Esophagus (tissue), 2 donors: ENCODE data around the gene CALD1. TPM values are rescaled to one million over a fixed set of nuclear protein-coding genes. Genes with fewer than 3 reads are reported as not detected.

Experiments
- H3K27ac ChIP-seq, 2 donors: one replicate each; pipeline ENCODE4 v1.5.1; 2013; ENCODE audit warnings: low read depth in 2 of 2, mild to moderate bottlenecking in 2 of 2, inconsistent platforms in 1 of 2, low read length in 1 of 2, moderate library complexity in 1 of 2
- H3K27me3 ChIP-seq, 2 donors: one replicate each; pipeline ENCODE4 v1.6.1; 2013; ENCODE audit warnings: low read length in 2 of 2, control low read depth in 1 of 2, mild to moderate bottlenecking in 1 of 2; ENCODE audit not compliant: insufficient read depth in 2 of 2, control insufficient read depth in 1 of 2
- H3K36me3 ChIP-seq, 2 donors: one replicate each; pipeline ENCODE4 v1.6.1; 2013; ENCODE audit warnings: low read length in 1 of 2; ENCODE audit not compliant: control insufficient read depth in 2 of 2, insufficient read depth in 2 of 2
- H3K4me1 ChIP-seq, 2 donors: one replicate each; pipeline ENCODE4 v1.6.1; 2013; ENCODE audit warnings: low read length in 1 of 2; ENCODE audit not compliant: control insufficient read depth in 2 of 2, insufficient read depth in 2 of 2
- H3K4me3 ChIP-seq, 2 donors: one replicate each; pipeline ENCODE4 v1.5.1; 2013; ENCODE audit warnings: low read length in 2 of 2, mild to moderate bottlenecking in 2 of 2, low read depth in 1 of 2, moderate library complexity in 1 of 2
- H3K9me3 ChIP-seq, 2 donors: one replicate each; pipeline ENCODE4 v1.6.1; 2013; ENCODE audit warnings: mild to moderate bottlenecking in 2 of 2, low read depth in 1 of 2, low read length in 1 of 2, moderate library complexity in 1 of 2; ENCODE audit not compliant: control insufficient read depth in 2 of 2, insufficient read depth in 1 of 2
- WGBS, 2 donors: extraction: QIAGEN DNeasy Blood & Tissue Kit; methylation state at CpG; one replicate each; pipeline ENCODE4 v1.1.7; 2013; 5-methylcytosine and 5-hydroxymethylcytosine counted together
- polyA plus RNA-seq, 2 donors: library from polyadenylated mRNA; stranded (reverse); fragments of 200-250 nt; gene quantifications; one replicate each; pipeline ENCODE4 v1.2.3, GENCODE V29; 2013
- donor health status: healthy with polysubstance abuse.
- donor health status: Bipolar disorder and iron deficiency.

Gene CALD1
- polyA plus RNA-seq, 2 donors: 93.4 to 128 TPM

- no peaks in the 10 kb centered on the region for H3K9me3 ChIP-seq
- 96 to 97% methylated on average over 3 of the region's 3 CpGs for WGBS, 2 donors
These were observed 219.7 kb downstream of the CALD1 start for GRCh38 chr7:134999136-134999535.

GRCh38 chr7:135001390-135002165 is 222.1 kb downstream of the CALD1 start:
- Histone ChIP-seq H3K27ac (no peak overlapping the region), H3K4me3 (no peak overlapping the region), H3K27me3 (no peaks in the 10 kb centered on the region), H3K36me3 (no peaks in the 10 kb centered on the region), H3K9me3 (no peaks in the 10 kb centered on the region), H3K4me1 (no peaks in the 10 kb centered on the region)
- 72 to 81% methylated on average over 1 of the region's 1 CpG for WGBS, 2 donors

More at GRCh38 chr7:134999136-134999535, 219.7 kb downstream of the CALD1 start:
- H3K4me1 ChIP-seq: no peaks in the 10 kb centered on the region
- H3K4me3 ChIP-seq: no peak overlapping the region
- no peaks in the 10 kb centered on the region for H3K36me3 ChIP-seq
- H3K27me3 ChIP-seq: no peaks in the 10 kb centered on the region
- H3K27ac ChIP-seq: no peak overlapping the region

- H3K9me3 ChIP-seq: no peaks in the 10 kb centered on the region
- H3K4me1 ChIP-seq: no peaks in the 10 kb centered on the region
- no peak overlapping the region for H3K4me3 ChIP-seq
- H3K27ac ChIP-seq: no peak overlapping the region
- H3K27me3 ChIP-seq: peaks cover 0 to 2% of the 10 kb centered on the region in 2 donors
- no peaks in the 10 kb centered on the region for H3K36me3 ChIP-seq
These were observed 232.8 kb downstream of the CALD1 start for GRCh38 chr7:135012229-135012628.

Other genes starting within 250 kb of the CALD1 start
- gene AKR1B15, start 230.5 kb upstream of the CALD1 start, polyA plus RNA-seq: under 1 TPM; 0.24 to 0.86 TPM
- gene BPGM, start 132.8 kb upstream of the CALD1 start, polyA plus RNA-seq: 10 to 100 TPM in 1 of 2 donors, 1 to 10 TPM in 1; 9.5 to 27.1 TPM
- gene AGBL3, start 206.9 kb downstream of the CALD1 start, polyA plus RNA-seq: under 1 TPM; 0.55 to 0.62 TPM